GM23338 (cell line): ENCODE measurements around the gene CDAN1. TPM values are rescaled to one million over a fixed set of nuclear protein-coding genes. Genes with fewer than 3 reads are reported as not detected.

Experiments
- ATAC-seq: fragments of 200-7000 bp; cut with Tn5 transposase; 3 replicates; pipeline ENCODE4 v1.9.1; 2020
- DNase-seq: peaks from one replicate; pipeline ENCODE4 v3.0.0-alpha.2; 2015; ENCODE audit warnings: low spot score
- H2AFZ ChIP-seq: fragments of 200-600 bp; sonication (generic); 2 replicates; pipeline ENCODE4 v1.8.0; 2016; ENCODE audit warnings: antibody characterized with exemption, mild to moderate bottlenecking, moderate library complexity
- H3F3A ChIP-seq: fragments of 200-600 bp; sonication (generic); replicated peaks from 2 replicates; pipeline ENCODE4 v1.8.0; 2017; ENCODE audit warnings: antibody characterized with exemption, mixed run types, low read depth
- H3K27ac ChIP-seq: fragments of 200-600 bp; sonication (generic); 2 replicates; pipeline ENCODE4 v1.6.1; 2016; ENCODE audit warnings: low read depth
- H3K27me3 ChIP-seq: fragments of 200-600 bp; sonication (generic); 2 replicates; pipeline ENCODE4 v1.8.0; 2016; ENCODE audit warnings: mild to moderate bottlenecking, mixed run types, moderate library complexity; ENCODE audit not compliant: insufficient read depth
- H3K36me3 ChIP-seq: fragments of 200-600 bp; sonication (generic); 2 replicates; pipeline ENCODE4 v1.8.0; 2016; ENCODE audit warnings: mild to moderate bottlenecking; ENCODE audit not compliant: insufficient read depth
- H3K4me1 ChIP-seq: fragments of 200-600 bp; sonication (generic); 2 replicates; pipeline ENCODE4 v1.8.0; 2016; ENCODE audit warnings: mild to moderate bottlenecking, moderate library complexity; ENCODE audit not compliant: insufficient read depth
- H3K4me2 ChIP-seq: fragments of 200-600 bp; sonication (generic); 2 replicates; pipeline ENCODE4 v1.7.1; 2017; ENCODE audit warnings: mixed run types
- H3K4me3 ChIP-seq: fragments of 200-600 bp; sonication (generic); 2 replicates; pipeline ENCODE4 v1.6.1; 2016; ENCODE audit warnings: mixed run types
- H3K79me2 ChIP-seq: fragments of 200-600 bp; sonication (generic); replicated peaks from 2 replicates; pipeline ENCODE4 v1.8.0; 2017; ENCODE audit warnings: mild to moderate bottlenecking; ENCODE audit not compliant: insufficient read depth
- H3K9me2 ChIP-seq: fragments of 200-600 bp; sonication (generic); 2 replicates; pipeline ENCODE4 v1.8.0; 2017; ENCODE audit not compliant: insufficient read depth
- H4K20me1 ChIP-seq: fragments of 200-600 bp; sonication (generic); replicated peaks from 2 replicates; pipeline ENCODE4 v1.8.0; 2017; ENCODE audit warnings: mild to moderate bottlenecking; ENCODE audit not compliant: insufficient read depth
- H3K27ac Mint-ChIP-seq: 2 replicates; pipeline ENCODE4 v1.8.0; 2020; ENCODE audit warnings: inconsistent platforms, mild to moderate bottlenecking, moderate library complexity, mixed read lengths
- H3K27me3 Mint-ChIP-seq: 3 replicates; pipeline ENCODE4 v1.8.0; 2022; ENCODE audit warnings: low read depth, mild to moderate bottlenecking, moderate library complexity, mixed read lengths, inconsistent platforms; ENCODE audit not compliant: insufficient read depth, poor library complexity
- H3K36me3 Mint-ChIP-seq: 3 replicates; pipeline ENCODE4 v1.8.0; 2021; ENCODE audit warnings: low read depth, mild to moderate bottlenecking, inconsistent platforms, moderate library complexity, mixed read lengths
- H3K4me1 Mint-ChIP-seq: 3 replicates; pipeline ENCODE4 v1.8.0; 2020; ENCODE audit warnings: mild to moderate bottlenecking, inconsistent platforms, mixed read lengths
- H3K4me3 Mint-ChIP-seq: 3 replicates; pipeline ENCODE4 v1.8.0; 2021; ENCODE audit warnings: moderate library complexity, mild to moderate bottlenecking, inconsistent platforms, mixed read lengths
- H3K9me3 Mint-ChIP-seq: 3 replicates; pipeline ENCODE4 v1.8.0; 2020; ENCODE audit warnings: moderate library complexity, mild to moderate bottlenecking, inconsistent platforms, mixed read lengths
- CREB1 ChIP-seq: fragments of 250-450 bp; sonication (Bioruptor Pico); IDR thresholded peaks from 2 replicates; pipeline ENCODE4 v1.5.0; 2020; ENCODE audit warnings: low read depth, mild to moderate bottlenecking, moderate library complexity
- ETS1 ChIP-seq: IDR thresholded peaks from 2 replicates; pipeline ENCODE4 v1.6.1; 2016; ENCODE audit warnings: antibody characterized with exemption
- JUNB ChIP-seq: IDR thresholded peaks from one replicate; pipeline ENCODE4 v1.6.1; 2016; ENCODE audit warnings: antibody characterized with exemption; ENCODE audit not compliant: unreplicated experiment
- NANOG ChIP-seq: IDR thresholded peaks from 2 replicates; pipeline ENCODE4 v1.6.1; 2016; ENCODE audit warnings: antibody characterized with exemption, borderline replicate concordance
- POLR2AphosphoS5 ChIP-seq: IDR thresholded peaks from 2 replicates; pipeline ENCODE4 v1.6.1; 2016; ENCODE audit warnings: antibody characterized with exemption, low read depth
- REST ChIP-seq: IDR thresholded peaks from one replicate; pipeline ENCODE4 v1.6.1; 2018; ENCODE audit warnings: antibody characterized with exemption; ENCODE audit not compliant: unreplicated experiment
- STAT1 ChIP-seq: IDR thresholded peaks from one replicate; pipeline ENCODE4 v1.6.1; 2016; ENCODE audit warnings: antibody characterized with exemption; ENCODE audit not compliant: unreplicated experiment
- ZNF114 ChIP-seq: fragments of 250-450 bp; sonication (Bioruptor Pico); IDR thresholded peaks from 2 replicates; pipeline ENCODE4 v1.5.0; 2020; ENCODE audit warnings: mild to moderate bottlenecking, moderate library complexity
- ZNF331 ChIP-seq: fragments of 250-450 bp; sonication (Bioruptor Pico); IDR thresholded peaks from 2 replicates; pipeline ENCODE4 v1.5.0; 2020; ENCODE audit warnings: low read depth, mild to moderate bottlenecking, moderate library complexity
- polyA plus RNA-seq: library from polyadenylated mRNA; unstranded; fragments of >200 nt; fragmentation: Nextera tagmentation; extraction: Ambion mirVana; gene quantifications from 2 replicates; pipeline ENCODE4 v1.2.1, GENCODE V29; 2016
- total RNA-seq: library from RNA; depleted of rRNA; stranded (reverse); fragments of >200 nt; shearing (Covaris generic); gene quantifications from 2 replicates; pipeline ENCODE4 v1.2.3, GENCODE V29; 2014
- TF ChIP-seq, protein P1 (sequence below), 2 experiments: fragments of 200-600 bp in 1 of 2; sonication (generic) in 1 of 2; conservative IDR thresholded peaks; 2 replicates each; pipeline versions ENCODE4 v1.5.1 to v1.6.1; 2016 to 2017; ENCODE audit warnings: antibody characterized with exemption in 2 of 2, low read depth in 2 of 2, mild to moderate bottlenecking in 2 of 2, moderate library complexity in 1 of 2

CDAN1 gene
- total and polyA plus RNA-seq, 2 experiments from 2014 or later = 6.0 to 14.7 TPM

GRCh38 chr15:42719043-42719442 is 17.9 kb downstream of the CDAN1 start:
- no peaks in the 10 kb centered on the region for H3K9me3 Mint-ChIP-seq
- Histone ChIP-seq H3K4me2 (no peak overlapping the region), H3K27ac (no peak overlapping the region), H3K79me2 (no peaks in the 10 kb centered on the region), H3K4me3 (no peak overlapping the region), H2AFZ (no peak overlapping the region), H3K4me1 (no peaks in the 10 kb centered on the region), H4K20me1 (no peaks in the 10 kb centered on the region), H3K36me3 (peaks cover 11% of the 10 kb centered on the region; the same call in 1 of the 2 replicates), H3K9me2 (no peaks in the 10 kb centered on the region), H3F3A (no peaks in the 10 kb centered on the region), H3K27me3 (no peaks in the 10 kb centered on the region)
- peaks cover 13% of the 10 kb centered on the region; the same call in 2 of the 3 replicates for H3K36me3 Mint-ChIP-seq
- 0 out of 2 replicates have a peak overlapping the region, but pooled peaks have one; percentile 48 for H3K27ac Mint-ChIP-seq
- H3K27me3 Mint-ChIP-seq = peaks cover 8% of the 10 kb centered on the region
- TF ChIP-seq NANOG (no peak), REST (no peak), ZNF331 (CRISPR knock-in tag) (no peak), STAT1 (no peak), CREB1 (no peak)
- ATAC-seq = no peak
- H3K4me1 Mint-ChIP-seq = no peaks in the 10 kb centered on the region
- H3K4me3 Mint-ChIP-seq = no peak overlapping the region
- DNase-seq = no peak

- Histone ChIP-seq H3K4me3 (no peak overlapping the region), H3K27ac (no peak overlapping the region), H3K4me1 (no peaks in the 10 kb centered on the region), H3K36me3 (0 out of 2 replicates have a peak, but pooled peaks cover 4% of the 10 kb centered on the region), H3K79me2 (no peaks in the 10 kb centered on the region), H3F3A (no peaks in the 10 kb centered on the region), H3K4me2 (no peak overlapping the region), H3K9me2 (no peaks in the 10 kb centered on the region), H4K20me1 (no peaks in the 10 kb centered on the region), H3K27me3 (no peaks in the 10 kb centered on the region), H2AFZ (no peak overlapping the region)
- DNase-seq = no peak
- no peaks in the 10 kb centered on the region for H3K9me3 Mint-ChIP-seq
- peaks cover 6% of the 10 kb centered on the region; the same call in 2 of the 3 replicates for H3K36me3 Mint-ChIP-seq
- H3K27me3 Mint-ChIP-seq = peaks cover 7% of the 10 kb centered on the region
- ATAC-seq = no peak
- no peak overlapping the region for H3K4me3 Mint-ChIP-seq
- H3K4me1 Mint-ChIP-seq = no peaks in the 10 kb centered on the region
- TF ChIP-seq NANOG = no peak
- TF ChIP-seq JUNB = no peak
- no peak for TF ChIP-seq ZNF114 (CRISPR knock-in tag)
- TF ChIP-seq ZNF331 (CRISPR knock-in tag) = no peak
- no peak for TF ChIP-seq CREB1
- no peak for TF ChIP-seq ETS1
- TF ChIP-seq, protein P1, sequence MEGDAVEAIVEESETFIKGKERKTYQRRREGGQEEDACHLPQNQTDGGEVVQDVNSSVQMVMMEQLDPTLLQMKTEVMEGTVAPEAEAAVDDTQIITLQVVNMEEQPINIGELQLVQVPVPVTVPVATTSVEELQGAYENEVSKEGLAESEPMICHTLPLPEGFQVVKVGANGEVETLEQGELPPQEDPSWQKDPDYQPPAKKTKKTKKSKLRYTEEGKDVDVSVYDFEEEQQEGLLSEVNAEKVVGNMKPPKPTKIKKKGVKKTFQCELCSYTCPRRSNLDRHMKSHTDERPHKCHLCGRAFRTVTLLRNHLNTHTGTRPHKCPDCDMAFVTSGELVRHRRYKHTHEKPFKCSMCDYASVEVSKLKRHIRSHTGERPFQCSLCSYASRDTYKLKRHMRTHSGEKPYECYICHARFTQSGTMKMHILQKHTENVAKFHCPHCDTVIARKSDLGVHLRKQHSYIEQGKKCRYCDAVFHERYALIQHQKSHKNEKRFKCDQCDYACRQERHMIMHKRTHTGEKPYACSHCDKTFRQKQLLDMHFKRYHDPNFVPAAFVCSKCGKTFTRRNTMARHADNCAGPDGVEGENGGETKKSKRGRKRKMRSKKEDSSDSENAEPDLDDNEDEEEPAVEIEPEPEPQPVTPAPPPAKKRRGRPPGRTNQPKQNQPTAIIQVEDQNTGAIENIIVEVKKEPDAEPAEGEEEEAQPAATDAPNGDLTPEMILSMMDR (conservative IDR thresholded peaks at IDR 0.05; ENCODE audit: low read depth in 2 of 2) = no peak
- TF ChIP-seq POLR2AphosphoS5 = no peak
- TF ChIP-seq REST = no peak
- no peak overlapping the region for H3K27ac Mint-ChIP-seq
These were observed 20.3 kb downstream of the CDAN1 start for GRCh38 chr15:42716626-42717025.
